Measurements from ENCODE around the gene GHDC.
"Not testable (repeated sequence)": the region's sequence is repeated elsewhere in the genome, so short reads cannot be mapped to it uniquely, and the experiment has no call there.

Gene GHDC

GRCh38 chr17:42201458-42201772, 7.1 kb upstream of the GHDC start:
- no peak for DNase-seq

GRCh38 chr17:42200706-42201457, 6.6 kb upstream of the GHDC start:
- no peak for DNase-seq

GRCh38 chr17:42199416-42200011, 5.2 kb upstream of the GHDC start:
- no peak for DNase-seq

GRCh38 chr17:42198897-42199296, 4.6 kb upstream of the GHDC start:
- no peak for DNase-seq

GRCh38 chr17:42197564-42198156, 3.4 kb upstream of the GHDC start:
- no peak for DNase-seq

GRCh38 chr17:42193216-42193968, 902 bp downstream of the GHDC start:
- DNase-seq = no peak

- no peak for DNase-seq
Observed at GRCh38 chr17:42192189-42193126, 1.8 kb downstream of the GHDC start.

- no peak for DNase-seq
Observed at GRCh38 chr17:42191275-42191608, 3.1 kb downstream of the GHDC start.

- no peak for DNase-seq
Observed at GRCh38 chr17:42190491-42191274, 3.6 kb downstream of the GHDC start.

- no peak for DNase-seq
Observed at GRCh38 chr17:42189651-42189965, 4.7 kb downstream of the GHDC start.

GRCh38 chr17:42188749-42189650, 5.3 kb downstream of the GHDC start:
- DNase-seq = no peak

- no peak for DNase-seq
Observed at GRCh38 chr17:42187833-42188232, 6.5 kb downstream of the GHDC start.

- DNase-seq = not testable (repeated sequence)
Observed at GRCh38 chr17:42186191-42186590, 8.1 kb downstream of the GHDC start.

- no peak for DNase-seq
Observed at GRCh38 chr17:42185621-42185930, 8.7 kb downstream of the GHDC start.

GRCh38 chr17:42184713-42185620, 9.3 kb downstream of the GHDC start, which contains the start of gene HCRT:
TSS of gene HCRT (minus strand) at chr17:42185452. CDS start at chr17:42185365, 87 bp downstream.
- no peak for DNase-seq

GRCh38 chr17:42183741-42184711, 10.3 kb downstream of the GHDC start:
- DNase-seq = peak; percentile 61

- no peak for DNase-seq
Observed at GRCh38 chr17:42182927-42183734, 11.2 kb downstream of the GHDC start.

- DNase-seq = no peak
Observed at GRCh38 chr17:42181851-42182207, 12.5 kb downstream of the GHDC start.

All from DMS79 (cell line).